Stimulated activated CD8-positive, alpha-beta memory T cell treated with anti-CD3 and anti-CD28 coated beads, Interleukin-4, amount 100 ng/mL, for 4 hours (primary cell): ENCODE results near the gene ARFGEF3.

Source experiments
- DNase-seq, 2 donors: peaks; one replicate each; pipeline ENCODE4 v3.0.0-alpha.2; 2020; ENCODE audit warnings: low read depth in 2 of 2, low spot score in 1 of 2

ARFGEF3 gene

GRCh38 chr6:138300469-138300868 is 138.7 kb downstream of the ARFGEF3 start:
- no peak for DNase-seq

- DNase-seq = no peak
Observed at GRCh38 chr6:138302554-138302953, 140.8 kb downstream of the ARFGEF3 start.

GRCh38 chr6:138307352-138307751 is 145.6 kb downstream of the ARFGEF3 start:
- DNase-seq = no peak

- DNase-seq = no peak
Observed at GRCh38 chr6:138307816-138308730, 146.3 kb downstream of the ARFGEF3 start.

DNA sequence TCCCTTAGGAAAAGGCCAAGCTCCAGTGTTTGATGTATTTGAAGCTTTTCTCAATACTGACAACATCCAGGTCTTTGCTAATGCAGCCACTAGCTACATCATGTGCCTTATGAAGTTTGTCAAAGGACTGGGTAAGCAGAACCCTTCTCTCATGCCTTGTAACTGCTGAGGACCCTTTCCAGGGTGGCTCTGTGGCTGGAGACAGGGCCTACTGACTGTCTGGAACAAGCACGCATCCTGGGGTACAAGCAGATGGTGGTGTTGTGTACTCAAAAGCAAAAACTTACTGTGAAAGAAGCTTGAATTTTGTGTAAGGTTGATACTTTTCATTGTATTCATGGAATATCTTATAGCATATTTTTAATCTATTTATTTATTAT is 147.0 kb downstream of the ARFGEF3 start:
- DNase-seq = no peak

GRCh38 chr6:138309695-138310094 is 148.0 kb downstream of the ARFGEF3 start:
- no peak for DNase-seq

GRCh38 chr6:138310294-138310693 is 148.6 kb downstream of the ARFGEF3 start:
- no peak for DNase-seq

DNA sequence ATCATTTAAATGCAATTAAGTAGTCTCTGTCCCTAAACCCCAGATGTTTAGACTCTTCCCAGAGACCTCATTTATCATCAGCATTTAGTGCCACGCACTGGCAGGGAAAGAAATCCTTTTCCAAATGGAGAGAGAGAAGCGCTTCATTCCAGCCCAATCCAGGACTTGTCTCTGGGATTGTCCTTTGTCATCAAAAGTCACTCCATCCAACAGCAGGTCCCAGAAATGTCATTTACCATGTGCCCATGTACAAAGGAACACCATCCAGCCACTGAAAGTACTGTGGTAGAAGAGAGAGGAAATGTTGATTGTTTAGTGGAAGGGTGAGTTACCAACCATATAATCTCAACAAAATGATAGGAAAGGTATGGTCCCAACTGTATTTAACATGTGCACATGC is 149.1 kb downstream of the ARFGEF3 start:
- no peak for DNase-seq

DNA sequence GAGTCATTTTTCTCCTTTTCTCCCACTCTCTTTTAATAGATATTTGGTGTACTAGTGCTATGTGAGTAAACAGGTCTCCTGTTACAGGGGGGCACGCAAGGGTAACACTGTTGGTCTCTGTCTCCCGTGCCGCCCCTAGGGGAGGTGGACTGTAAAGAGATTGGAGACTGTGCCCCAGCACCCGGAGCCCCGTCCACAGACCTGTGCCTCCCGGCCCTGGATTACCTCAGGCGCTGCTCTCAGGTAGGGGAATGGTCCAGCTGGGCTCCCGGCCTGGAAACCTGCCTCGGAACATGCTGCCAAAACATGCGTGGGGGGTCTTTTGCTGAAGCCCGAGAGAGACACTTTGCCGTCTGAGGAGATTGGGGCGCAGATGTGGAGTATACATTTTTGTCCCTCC is 149.5 kb downstream of the ARFGEF3 start:
- DNase-seq = no peak

DNA sequence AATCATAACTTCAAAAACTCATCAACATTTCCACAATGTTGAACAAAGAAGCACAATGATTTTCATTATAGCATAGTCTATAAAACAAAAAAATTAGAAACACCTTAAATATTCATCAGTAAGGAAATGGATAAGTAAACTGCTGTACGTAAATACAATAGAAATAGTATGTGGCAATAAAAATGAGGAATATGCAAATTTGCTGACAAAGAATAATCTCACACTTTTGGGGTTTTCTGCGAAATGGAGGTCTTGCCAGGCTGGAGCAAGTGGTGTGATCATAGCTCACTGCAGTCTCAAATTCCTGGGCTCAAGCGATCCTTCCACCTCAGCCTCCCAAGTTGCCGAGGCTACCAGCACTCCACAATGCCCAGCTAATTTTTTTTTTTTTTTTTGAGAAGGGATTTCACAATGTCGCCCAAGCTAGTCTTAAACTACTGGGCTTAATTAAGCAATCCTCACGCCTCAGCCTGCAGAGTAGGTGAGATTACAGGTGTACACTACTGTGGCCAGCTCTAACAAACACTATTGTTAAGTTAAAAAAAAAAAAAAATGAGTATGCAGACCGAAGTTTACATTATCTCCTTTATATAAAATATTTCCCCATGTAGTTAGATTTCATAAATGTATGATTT is 157.1 kb downstream of the ARFGEF3 start:
- no peak for DNase-seq

DNA sequence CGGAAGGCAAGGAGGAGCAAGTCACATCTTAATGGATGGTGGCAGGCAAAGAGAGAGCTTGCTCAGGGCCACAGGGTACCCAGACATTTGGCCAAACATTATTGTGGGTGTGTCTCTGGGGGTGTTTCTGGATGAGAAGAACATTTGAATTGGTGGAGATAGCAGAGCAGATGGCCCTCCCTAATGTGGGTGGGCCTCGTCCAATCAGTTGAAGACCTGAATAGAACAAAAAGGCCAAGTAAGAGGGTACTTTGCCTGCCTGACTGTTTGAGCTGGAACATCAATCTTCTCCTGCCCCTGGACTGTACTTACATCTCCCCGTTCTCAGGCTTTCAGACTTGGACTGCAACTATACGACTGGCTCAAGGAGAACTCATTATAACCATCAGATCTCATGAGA is 160.2 kb downstream of the ARFGEF3 start:
- DNase-seq = no peak

GRCh38 chr6:138323821-138324220 is 162.1 kb downstream of the ARFGEF3 start:
- no peak for DNase-seq

GRCh38 chr6:138328210-138328609 is 166.5 kb downstream of the ARFGEF3 start:
- DNase-seq = no peak

DNA sequence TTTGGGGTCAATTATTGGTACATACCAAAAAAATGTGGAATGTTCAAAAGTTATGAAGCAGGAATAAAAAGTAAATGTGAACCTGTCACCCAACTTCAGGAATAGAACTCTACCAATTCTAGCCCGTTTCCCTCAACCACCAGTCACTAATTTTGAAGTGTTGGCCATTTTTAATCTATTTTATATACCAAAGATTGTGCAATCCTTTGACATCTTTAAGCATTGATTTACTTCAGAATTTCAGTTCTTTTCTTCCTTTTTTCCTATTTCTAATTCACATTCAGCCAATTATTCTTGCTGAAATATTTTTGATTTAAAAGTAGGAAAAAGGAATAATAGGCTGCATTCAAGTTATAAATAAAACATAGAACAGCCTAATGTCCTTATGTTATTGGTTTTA is 169.0 kb downstream of the ARFGEF3 start:
- DNase-seq = no peak

DNA sequence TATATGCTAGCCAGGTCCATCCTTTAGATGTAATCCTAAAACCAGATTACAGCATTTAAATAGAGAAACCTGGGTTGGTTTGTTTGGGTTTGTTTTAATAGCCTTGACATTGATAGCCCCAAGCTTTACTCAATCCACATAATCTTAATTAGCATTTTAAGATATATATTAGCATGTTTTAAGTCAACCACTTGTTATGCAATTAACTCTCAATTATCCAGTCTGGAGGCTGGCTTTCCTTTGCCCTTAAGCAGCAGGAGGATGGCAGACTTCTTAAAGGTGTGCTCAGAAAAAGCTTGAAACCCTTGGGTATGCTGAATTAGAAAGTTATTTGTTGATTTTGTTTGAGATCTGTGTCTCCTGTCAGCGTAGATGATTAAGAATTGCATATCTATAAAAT is 169.7 kb downstream of the ARFGEF3 start:
- DNase-seq = no peak

DNA sequence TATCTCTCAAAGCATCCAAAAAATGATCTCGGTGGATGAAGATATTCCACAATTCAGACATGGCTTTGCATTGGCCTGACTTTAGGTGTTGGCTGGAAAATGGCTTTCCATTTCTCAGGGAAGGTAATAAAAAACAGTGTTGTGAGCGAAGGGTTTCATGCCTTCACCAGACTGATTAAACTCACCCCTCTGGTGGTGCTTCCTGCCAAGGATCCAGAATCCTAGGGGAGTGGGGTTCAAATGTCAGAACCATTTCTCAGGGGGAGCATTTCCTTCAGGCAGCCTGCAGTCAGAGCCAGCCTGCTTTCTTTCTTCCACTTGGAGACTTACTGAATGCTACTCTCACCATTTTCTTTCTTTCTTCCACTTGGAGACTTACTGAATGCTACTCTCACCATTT is 170.2 kb downstream of the ARFGEF3 start:
- no peak for DNase-seq

- DNase-seq = no peak
Observed at GRCh38 chr6:138334000-138334399, 172.3 kb downstream of the ARFGEF3 start.

GRCh38 chr6:138334963-138335362 is 173.2 kb downstream of the ARFGEF3 start:
- no peak for DNase-seq

DNA sequence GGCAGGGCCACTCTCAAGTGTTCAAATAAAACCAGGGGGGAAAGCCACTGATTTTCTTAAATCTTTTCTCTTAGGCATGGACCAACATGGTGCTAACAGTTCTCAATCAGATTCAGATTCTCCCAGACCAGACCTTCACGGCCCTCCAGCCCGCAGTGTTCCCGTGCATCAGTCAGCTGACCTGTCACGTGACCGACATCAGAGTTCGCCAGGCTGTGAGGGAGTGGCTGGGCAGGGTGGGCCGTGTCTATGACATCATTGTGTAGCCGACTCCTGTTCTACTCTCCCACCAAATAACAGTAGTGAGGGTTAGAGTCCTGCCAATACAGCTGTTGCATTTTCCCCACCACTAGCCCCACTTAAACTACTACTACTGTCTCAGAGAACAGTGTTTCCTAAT is 174.5 kb downstream of the ARFGEF3 start:
- DNase-seq = no peak

GRCh38 chr6:138337076-138337475 is 175.3 kb downstream of the ARFGEF3 start:
- no peak for DNase-seq

- no peak for DNase-seq
Observed at GRCh38 chr6:138339024-138339423, 177.3 kb downstream of the ARFGEF3 start.

DNA sequence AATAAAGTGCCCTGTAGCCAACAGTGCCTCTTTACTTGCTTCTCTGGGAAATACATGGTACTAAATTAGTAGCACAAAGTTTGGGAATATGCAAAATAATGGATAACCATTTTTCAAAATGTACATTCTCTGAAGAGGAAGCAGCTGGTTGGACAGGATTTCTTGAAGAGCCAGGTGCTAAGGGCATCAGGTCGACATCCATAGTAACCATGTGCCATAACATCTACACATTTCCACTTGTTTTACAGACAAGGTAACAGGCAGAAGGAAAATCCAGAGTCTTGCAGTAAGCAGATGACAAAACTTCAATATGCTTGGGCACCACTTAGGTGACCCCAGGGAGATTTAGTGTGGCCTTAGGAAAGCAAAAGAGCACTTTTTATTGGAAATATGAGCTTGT is 179.4 kb downstream of the ARFGEF3 start:
- no peak for DNase-seq

- no peak for DNase-seq
Observed at GRCh38 chr6:138343112-138343511, 181.4 kb downstream of the ARFGEF3 start.
